Measurements from ENCODE around the gene NOP9.

Gene NOP9

DNA sequence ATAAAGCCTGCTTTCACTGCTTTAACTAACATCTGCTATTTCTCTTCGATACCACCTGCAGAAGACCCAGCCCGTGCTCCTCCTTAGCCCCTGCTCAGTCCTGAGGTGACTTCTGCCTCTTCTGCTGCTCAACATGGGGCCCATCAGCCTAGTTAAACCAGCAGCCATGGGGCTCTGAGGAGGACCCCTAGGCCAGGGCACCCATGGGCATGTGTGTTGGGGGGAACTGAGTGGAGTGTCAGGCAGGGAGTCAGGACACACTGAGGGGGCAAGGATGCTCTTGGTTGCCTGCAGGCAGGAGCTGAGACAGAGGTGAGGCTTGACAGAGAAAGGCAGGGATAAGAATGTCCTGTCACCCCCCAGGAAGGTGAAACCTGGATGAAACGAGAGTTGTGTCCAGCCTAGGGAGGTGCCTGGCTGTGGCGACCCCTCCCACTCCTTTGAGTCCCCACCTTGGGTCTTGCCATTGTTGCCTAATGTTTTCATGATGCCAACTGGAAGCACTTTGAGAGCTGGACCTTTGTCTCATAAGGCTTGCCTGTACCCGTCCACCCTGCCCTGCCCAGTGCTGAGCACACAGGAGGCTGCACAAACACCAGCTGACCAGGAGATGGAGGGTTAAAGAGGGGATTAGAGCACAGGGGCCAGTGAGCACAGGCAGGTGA, 15.7 kb upstream of the NOP9 start:
- no peak for DNase-seq

GRCh38 chr14:24284501-24285035, 15.1 kb upstream of the NOP9 start:
- peak; percentile 11 for DNase-seq

- no peak for DNase-seq
Measured at GRCh38 chr14:24285351-24285750, 14.3 kb upstream of the NOP9 start.

GRCh38 chr14:24286996-24287395, 12.7 kb upstream of the NOP9 start:
- DNase-seq, result no peak

DNA sequence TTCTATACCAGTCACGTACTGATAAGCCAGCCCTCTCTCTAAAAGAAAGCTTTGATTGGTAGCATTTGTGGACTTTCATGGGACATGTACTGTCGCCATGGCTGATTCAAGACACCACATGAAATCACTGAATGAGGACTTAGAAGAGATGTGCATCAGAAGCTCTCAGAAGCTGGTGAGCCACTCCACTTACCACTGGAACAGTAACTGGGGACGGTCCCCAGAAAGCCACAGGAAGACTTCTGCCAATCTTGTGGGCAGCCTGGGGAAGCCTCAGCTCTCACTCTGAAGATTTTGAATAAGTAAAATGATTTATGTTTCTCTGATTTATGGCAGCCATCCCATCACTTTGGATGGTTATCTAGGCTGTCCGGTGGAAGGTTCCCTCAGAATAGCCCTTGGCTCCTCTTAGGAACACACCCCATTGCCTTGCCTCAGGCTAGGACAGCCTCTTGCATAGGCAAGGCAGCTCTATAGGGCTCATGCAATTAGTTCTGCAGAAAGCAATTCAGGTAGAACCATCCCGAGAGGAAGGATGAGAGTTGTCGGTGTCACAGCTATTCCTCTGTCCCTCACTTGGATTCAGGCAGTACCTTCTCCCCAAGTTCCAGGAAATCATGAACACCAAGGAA, 9.9 kb upstream of the NOP9 start:
- DNase-seq, result no peak

DNA sequence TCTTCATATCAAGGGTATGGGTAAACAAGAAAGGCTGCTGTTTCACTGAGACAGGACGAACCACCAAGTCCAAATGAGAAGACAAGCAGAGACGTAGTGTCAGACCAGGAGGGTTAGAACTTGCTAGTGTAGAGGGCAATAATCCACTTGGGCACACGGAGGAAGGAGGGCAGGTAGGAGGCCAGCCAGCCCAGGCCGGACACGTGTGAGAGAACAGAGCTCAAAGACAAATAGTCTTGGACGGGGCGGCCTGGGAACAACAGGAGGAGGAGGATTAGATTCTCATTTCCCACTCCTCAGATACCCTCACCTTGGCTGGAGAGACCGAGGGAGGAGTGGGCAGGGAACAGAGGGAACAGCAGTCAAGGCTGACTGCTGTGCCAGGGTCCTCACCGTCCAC, 8.9 kb upstream of the NOP9 start:
- DNase-seq, result no peak

- DNase-seq, result no peak
Measured at GRCh38 chr14:24291446-24292117, 8.1 kb upstream of the NOP9 start.

DNA sequence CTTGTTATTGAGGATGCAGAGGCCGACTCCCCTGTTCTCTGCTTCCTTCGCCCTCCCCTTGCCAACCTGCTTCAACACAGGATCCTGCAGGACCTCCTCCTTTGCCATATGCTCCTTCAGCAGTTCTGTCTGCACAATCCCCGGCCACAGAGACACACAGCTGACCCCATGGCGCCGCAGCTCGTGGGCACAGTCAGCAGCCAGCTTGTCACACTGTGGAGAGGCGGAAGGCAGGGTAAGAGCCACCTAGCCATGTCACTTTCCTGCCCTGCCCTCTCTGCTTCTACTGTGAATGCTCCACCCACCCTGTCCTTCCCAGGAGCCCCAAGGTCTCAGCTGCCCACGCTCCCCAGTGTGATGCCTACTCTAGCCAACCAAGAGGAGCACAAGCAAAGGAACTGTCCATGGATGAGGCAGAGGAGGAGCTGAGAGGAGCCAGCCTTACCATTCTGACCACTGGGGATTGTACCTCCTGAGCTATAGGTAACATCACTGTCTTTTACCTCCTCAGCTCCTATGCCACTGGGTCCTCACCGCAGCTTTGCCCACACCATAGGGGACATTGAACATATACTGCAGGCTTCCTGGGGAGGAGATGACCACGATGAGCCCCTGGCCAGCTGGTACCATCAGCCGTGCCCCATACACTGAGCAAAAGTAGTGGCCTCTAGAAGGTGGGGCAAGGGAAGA, 7.4 kb upstream of the NOP9 start:
- no peak for DNase-seq

GRCh38 chr14:24293525-24293924, 6.1 kb upstream of the NOP9 start:
- no peak for DNase-seq

GRCh38 chr14:24296341-24297157, 3.1 kb upstream of the NOP9 start:
- peak; percentile 75 for DNase-seq

DNA sequence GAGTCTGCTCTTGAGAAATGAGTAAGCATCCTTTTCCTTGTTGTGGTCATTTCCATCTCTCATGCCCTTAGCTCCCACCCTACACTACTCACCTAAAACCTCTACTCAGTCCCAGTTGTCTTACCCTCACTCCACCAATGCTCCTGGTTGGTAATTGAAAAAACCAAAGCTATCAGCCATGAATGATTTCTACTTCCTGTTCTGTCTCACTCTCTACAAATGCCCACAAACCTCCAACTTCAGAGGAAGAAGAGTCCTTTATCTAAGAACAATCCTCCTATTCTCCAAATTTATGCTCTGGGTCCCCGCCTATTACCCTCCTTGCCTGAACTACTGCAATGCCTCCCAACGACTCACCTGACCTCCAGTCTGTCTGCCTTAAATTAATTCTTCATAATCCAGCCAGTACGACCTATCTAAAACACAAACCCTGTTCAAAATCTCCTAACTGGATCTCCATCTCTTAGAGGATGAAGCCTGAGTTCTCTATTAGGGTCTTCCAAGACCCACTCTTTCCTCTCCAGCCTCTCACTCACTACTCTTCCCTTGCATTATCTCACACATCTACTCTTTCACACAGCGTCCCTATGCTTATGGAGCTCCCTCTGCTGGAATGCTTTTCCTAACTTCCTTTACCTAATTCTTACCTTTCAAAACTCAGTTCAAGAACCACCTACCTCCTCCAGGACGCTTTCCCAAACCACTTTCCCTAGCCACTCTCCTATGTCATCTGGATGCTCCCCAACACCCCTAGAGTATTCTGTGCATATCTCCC, 2.3 kb upstream of the NOP9 start:
- DNase-seq, result no peak

DNA sequence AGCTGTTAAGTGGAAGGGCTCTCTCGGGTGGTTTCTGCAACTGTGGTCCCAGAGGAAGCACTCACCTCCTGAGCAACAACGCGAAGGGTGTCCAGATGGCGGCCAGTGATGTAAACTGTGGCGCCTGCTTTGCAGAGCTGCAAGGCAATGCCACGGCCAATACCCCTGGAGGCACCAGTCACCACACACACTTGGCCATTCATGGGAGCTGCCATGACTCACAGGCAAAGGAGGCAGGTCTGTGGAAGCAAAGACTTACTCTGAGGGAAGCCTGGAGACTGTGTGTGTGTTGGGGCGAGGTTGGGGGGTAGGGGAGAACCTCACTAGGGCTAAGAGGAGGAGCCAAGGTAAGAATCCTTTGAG, 777 bp upstream of the NOP9 start:
- DNase-seq, result no peak

- no peak for DNase-seq
Measured at GRCh38 chr14:24300326-24300980, 803 bp downstream of the NOP9 start.

DNA sequence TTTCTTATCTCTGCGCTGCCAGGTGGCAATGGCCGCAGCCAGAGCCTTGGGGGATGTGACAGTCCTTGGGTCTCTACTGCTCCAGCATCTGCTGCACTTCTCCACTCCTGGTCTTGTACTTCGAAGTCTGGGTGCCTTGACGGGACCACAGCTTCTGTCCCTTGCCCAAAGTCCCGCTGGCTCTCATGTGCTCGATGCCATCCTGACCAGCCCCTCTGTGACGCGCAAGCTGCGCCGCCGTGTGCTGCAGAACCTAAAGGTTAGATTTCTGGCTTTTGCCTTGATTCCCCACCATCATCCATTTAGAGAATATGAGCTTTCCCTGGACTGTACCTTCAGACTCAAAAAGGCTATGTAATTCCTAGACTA, 4.4 kb downstream of the NOP9 start:
- DNase-seq, result no peak

DNA sequence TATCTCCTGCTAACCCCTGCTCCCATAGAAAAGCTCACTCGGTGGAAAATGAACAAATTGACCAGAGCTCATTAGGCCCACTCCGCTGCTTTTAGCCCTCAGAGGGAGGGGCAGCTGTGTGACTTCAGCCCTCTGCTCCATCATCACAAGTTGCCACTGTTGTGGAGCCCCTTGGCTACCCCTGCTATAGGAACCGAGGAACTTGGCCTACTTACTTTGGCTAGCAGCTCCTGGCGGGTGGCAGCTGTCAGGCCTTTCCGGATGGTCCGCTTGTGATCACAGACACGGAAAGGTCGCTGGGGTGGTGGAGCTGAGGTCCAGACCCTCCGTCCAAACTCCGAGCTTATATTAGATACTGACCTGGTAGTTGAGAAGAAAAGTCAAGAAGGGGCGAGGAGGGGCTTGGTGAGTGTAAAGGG, 7.5 kb downstream of the NOP9 start:
- DNase-seq, result no peak

DNA sequence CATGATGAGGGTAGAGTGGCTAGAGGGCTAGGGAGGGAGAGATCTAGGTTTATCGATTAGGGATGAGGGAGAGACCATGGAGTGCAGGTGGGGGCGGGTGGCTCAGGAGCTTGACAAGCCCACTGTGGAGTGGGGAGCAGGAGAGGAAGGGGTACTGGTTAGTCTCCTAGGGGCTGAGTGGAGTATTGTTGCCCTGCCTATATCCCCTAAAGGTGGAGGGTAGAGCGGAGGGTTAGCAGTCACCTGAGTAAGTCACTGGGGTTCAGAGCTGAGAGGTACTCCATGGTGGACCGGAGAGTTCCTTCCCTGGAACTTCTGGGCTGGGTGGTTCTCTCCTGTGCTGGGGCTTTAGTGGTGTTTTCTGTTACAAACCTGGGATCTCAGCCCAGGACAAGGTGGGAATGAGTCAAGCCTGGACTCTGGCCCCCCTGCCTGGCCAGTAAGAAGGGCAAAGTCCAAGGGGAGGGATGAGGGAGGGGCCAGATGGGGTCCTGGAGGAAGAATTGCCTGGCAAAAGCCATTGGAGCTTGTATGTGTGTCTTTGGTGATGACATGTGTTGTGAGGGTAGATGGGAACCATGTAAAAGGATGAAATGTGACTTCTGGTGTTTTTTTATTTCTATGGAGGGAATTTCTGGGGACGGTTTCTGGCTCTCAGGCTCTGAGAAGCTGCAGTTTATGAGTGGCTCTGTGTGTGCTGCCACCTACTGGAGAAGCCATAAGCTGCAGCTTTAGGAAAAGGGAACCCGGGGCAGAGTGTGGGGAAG, 8.1 kb downstream of the NOP9 start, which contains the start of gene CIDEB:
Gene CIDEB (minus strand): TSS at position 403 of the 767 bp plus-strand sequence. CDS start 119 bp downstream, at position 284.
- peak; percentile 7 for DNase-seq

DNA sequence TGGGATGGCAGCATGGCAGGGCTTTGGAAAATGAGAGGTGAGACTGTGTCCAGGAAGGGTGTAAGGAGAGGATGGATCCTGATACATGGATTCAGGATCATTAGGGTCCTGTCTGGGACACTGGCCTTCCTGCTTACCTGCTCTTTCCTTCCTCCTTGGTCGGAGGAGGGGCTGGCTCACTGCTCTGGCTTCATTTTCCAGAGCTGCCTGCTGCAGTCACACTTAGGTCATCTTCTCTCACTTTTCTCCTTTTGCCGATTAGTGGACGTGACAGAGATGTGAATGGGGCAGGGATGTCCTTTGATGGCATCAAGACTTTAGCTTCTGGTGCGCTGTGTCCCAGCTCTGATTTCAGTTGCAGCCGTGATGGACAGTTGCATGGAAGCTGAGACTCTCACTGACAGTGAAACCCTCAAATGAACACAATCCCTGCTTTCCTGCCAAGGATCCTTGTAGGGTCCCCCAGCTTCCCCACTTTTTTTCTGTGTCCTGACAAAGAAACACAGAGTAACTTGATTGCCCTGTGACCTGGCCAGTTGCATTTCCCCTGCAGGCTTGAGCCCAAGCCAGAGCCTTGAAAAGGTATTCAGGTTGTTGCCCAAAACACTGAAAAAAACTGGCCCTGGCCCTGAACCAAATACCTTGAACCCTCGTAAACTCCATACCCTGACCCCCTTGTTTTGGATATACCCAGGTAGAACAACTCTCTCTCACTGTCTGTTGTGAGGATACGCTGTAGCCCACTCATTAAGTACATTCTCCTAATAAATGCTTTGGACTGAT, 8.9 kb downstream of the NOP9 start:
- no peak for DNase-seq

- DNase-seq, result no peak
Measured at GRCh38 chr14:24309538-24310264, 10.1 kb downstream of the NOP9 start, which contains the start of gene LTB4R2. TSS of gene LTB4R2 (plus strand) at chr14:24310140. CDS start at chr14:24310665, 525 bp downstream.

DNA sequence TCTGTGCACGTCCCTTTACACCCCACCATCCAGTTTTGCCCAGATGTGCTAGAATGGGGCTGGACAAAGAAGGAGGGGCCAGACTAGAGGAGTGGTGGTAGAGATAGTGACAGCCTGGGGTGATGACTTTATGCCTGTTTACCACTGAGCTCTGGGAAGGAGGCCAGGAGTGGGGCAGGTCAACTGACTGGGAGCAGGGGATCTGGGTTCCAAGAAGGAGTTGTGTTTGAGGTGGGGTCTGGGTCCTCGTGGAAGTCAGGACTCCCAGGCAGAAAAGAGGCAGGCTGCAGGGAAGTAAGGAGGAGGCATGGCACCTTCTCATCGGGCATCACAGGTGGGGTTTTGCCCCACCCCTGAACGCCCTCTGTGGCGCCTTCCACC, 10.6 kb downstream of the NOP9 start:
- DNase-seq, result no peak
